ENCODE results near the gene DARS1. TPM values are rescaled to one million over a fixed set of nuclear protein-coding genes. Genes with fewer than 3 reads are reported as not detected.
A peak's percentile ranks its signal among the peaks of the same experiment; 100 is the strongest.

Gene DARS1
- total and polyA plus RNA-seq, 2 experiments from 2014 or later, result 115 to 148 TPM

DNA sequence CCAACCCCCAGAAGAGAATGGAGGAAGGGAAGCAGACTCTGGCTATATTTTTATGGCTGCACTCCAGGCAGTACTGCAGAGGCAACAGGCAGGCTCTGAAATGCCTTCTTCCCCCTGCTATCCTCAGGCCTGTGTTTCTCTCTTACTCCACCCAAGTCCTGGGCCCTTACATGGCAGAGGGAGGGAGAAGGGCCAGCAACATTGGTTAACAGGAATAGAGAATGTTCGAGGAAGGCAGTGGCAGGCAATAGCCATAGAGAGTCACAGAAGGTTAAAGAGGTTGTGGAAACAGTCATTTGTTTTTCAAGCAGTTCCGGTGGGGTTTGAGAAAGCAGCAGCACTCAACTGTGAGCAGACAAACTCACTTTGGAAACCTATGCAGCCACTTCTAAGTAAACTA, 15.1 kb upstream of the DARS1 start:
- peaks cover 5% of the 10 kb centered on the region for H3K27me3 Mint-ChIP-seq (ENCODE audit: insufficient read depth, low read depth, poor library complexity)
- TF ChIP-seq, protein P1, sequence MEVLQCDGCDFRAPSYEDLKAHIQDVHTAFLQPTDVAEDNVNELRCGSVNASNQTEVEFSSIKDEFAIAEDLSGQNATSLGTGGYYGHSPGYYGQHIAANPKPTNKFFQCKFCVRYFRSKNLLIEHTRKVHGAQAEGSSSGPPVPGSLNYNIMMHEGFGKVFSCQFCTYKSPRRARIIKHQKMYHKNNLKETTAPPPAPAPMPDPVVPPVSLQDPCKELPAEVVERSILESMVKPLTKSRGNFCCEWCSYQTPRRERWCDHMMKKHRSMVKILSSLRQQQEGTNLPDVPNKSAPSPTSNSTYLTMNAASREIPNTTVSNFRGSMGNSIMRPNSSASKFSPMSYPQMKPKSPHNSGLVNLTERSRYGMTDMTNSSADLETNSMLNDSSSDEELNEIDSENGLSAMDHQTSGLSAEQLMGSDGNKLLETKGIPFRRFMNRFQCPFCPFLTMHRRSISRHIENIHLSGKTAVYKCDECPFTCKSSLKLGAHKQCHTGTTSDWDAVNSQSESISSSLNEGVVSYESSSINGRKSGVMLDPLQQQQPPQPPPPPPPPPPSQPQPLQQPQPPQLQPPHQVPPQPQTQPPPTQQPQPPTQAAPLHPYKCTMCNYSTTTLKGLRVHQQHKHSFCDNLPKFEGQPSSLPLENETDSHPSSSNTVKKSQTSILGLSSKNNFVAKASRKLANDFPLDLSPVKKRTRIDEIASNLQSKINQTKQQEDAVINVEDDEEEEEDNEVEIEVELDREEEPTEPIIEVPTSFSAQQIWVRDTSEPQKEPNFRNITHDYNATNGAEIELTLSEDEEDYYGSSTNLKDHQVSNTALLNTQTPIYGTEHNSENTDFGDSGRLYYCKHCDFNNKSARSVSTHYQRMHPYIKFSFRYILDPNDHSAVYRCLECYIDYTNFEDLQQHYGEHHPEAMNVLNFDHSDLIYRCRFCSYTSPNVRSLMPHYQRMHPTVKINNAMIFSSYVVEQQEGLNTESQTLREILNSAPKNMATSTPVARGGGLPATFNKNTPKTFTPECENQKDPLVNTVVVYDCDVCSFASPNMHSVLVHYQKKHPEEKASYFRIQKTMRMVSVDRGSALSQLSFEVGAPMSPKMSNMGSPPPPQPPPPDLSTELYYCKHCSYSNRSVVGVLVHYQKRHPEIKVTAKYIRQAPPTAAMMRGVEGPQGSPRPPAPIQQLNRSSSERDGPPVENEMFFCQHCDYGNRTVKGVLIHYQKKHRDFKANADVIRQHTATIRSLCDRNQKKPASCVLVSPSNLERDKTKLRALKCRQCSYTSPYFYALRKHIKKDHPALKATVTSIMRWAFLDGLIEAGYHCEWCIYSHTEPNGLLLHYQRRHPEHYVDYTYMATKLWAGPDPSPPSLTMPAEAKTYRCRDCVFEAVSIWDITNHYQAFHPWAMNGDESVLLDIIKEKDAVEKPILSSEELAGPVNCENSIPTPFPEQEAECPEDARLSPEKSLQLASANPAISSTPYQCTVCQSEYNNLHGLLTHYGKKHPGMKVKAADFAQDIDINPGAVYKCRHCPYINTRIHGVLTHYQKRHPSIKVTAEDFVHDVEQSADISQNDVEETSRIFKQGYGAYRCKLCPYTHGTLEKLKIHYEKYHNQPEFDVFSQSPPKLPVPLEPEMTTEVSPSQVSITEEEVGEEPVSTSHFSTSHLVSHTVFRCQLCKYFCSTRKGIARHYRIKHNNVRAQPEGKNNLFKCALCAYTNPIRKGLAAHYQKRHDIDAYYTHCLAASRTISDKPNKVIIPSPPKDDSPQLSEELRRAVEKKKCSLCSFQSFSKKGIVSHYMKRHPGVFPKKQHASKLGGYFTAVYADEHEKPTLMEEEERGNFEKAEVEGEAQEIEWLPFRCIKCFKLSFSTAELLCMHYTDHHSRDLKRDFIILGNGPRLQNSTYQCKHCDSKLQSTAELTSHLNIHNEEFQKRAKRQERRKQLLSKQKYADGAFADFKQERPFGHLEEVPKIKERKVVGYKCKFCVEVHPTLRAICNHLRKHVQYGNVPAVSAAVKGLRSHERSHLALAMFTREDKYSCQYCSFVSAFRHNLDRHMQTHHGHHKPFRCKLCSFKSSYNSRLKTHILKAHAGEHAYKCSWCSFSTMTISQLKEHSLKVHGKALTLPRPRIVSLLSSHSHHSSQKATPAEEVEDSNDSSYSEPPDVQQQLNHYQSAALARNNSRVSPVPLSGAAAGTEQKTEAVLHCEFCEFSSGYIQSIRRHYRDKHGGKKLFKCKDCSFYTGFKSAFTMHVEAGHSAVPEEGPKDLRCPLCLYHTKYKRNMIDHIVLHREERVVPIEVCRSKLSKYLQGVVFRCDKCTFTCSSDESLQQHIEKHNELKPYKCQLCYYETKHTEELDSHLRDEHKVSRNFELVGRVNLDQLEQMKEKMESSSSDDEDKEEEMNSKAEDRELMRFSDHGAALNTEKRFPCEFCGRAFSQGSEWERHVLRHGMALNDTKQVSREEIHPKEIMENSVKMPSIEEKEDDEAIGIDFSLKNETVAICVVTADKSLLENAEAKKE (CRISPR knock-in tag; IDR thresholded peaks at IDR 0.05), result no peak
- TF ChIP-seq POLR2AphosphoS5 (IDR thresholded peaks at IDR 0.05; ENCODE audit: low read depth) (no peak), JUNB (IDR thresholded peaks at IDR 0.05; ENCODE audit: unreplicated experiment) (no peak), NANOG (IDR thresholded peaks at IDR 0.05; ENCODE audit: borderline replicate concordance) (no peak), ZNF114 (CRISPR knock-in tag; IDR thresholded peaks at IDR 0.05) (no peak), ZNF331 (CRISPR knock-in tag; IDR thresholded peaks at IDR 0.05; ENCODE audit: low read depth) (no peak), STAT1 (IDR thresholded peaks at IDR 0.05; ENCODE audit: unreplicated experiment) (no peak), EZH2phosphoT487 (IDR thresholded peaks at IDR 0.05; ENCODE audit: unreplicated experiment) (no peak), EZH2 (IDR thresholded peaks at IDR 0.05; ENCODE audit: low read depth, unreplicated experiment) (no peak), CREB1 (CRISPR knock-in tag; IDR thresholded peaks at IDR 0.05; ENCODE audit: low read depth) (no peak)
- TF ChIP-seq, protein P2, sequence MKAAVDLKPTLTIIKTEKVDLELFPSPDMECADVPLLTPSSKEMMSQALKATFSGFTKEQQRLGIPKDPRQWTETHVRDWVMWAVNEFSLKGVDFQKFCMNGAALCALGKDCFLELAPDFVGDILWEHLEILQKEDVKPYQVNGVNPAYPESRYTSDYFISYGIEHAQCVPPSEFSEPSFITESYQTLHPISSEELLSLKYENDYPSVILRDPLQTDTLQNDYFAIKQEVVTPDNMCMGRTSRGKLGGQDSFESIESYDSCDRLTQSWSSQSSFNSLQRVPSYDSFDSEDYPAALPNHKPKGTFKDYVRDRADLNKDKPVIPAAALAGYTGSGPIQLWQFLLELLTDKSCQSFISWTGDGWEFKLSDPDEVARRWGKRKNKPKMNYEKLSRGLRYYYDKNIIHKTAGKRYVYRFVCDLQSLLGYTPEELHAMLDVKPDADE (IDR thresholded peaks at IDR 0.05), result no peak
- TF ChIP-seq, protein P3, sequence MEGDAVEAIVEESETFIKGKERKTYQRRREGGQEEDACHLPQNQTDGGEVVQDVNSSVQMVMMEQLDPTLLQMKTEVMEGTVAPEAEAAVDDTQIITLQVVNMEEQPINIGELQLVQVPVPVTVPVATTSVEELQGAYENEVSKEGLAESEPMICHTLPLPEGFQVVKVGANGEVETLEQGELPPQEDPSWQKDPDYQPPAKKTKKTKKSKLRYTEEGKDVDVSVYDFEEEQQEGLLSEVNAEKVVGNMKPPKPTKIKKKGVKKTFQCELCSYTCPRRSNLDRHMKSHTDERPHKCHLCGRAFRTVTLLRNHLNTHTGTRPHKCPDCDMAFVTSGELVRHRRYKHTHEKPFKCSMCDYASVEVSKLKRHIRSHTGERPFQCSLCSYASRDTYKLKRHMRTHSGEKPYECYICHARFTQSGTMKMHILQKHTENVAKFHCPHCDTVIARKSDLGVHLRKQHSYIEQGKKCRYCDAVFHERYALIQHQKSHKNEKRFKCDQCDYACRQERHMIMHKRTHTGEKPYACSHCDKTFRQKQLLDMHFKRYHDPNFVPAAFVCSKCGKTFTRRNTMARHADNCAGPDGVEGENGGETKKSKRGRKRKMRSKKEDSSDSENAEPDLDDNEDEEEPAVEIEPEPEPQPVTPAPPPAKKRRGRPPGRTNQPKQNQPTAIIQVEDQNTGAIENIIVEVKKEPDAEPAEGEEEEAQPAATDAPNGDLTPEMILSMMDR (conservative IDR thresholded peaks at IDR 0.05; ENCODE audit: low read depth in 2 of 2), result no peak
- TF ChIP-seq, protein P4, sequence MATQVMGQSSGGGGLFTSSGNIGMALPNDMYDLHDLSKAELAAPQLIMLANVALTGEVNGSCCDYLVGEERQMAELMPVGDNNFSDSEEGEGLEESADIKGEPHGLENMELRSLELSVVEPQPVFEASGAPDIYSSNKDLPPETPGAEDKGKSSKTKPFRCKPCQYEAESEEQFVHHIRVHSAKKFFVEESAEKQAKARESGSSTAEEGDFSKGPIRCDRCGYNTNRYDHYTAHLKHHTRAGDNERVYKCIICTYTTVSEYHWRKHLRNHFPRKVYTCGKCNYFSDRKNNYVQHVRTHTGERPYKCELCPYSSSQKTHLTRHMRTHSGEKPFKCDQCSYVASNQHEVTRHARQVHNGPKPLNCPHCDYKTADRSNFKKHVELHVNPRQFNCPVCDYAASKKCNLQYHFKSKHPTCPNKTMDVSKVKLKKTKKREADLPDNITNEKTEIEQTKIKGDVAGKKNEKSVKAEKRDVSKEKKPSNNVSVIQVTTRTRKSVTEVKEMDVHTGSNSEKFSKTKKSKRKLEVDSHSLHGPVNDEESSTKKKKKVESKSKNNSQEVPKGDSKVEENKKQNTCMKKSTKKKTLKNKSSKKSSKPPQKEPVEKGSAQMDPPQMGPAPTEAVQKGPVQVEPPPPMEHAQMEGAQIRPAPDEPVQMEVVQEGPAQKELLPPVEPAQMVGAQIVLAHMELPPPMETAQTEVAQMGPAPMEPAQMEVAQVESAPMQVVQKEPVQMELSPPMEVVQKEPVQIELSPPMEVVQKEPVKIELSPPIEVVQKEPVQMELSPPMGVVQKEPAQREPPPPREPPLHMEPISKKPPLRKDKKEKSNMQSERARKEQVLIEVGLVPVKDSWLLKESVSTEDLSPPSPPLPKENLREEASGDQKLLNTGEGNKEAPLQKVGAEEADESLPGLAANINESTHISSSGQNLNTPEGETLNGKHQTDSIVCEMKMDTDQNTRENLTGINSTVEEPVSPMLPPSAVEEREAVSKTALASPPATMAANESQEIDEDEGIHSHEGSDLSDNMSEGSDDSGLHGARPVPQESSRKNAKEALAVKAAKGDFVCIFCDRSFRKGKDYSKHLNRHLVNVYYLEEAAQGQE (IDR thresholded peaks at IDR 0.05; ENCODE audit: unreplicated experiment), result no peak
- Histone ChIP-seq H2AFZ (peak overlapping the region; percentile 70), H3K9me2 (ENCODE audit: insufficient read depth) (no peaks in the 10 kb centered on the region; the same call in 1 of the 2 replicates), H3K79me2 (replicated peaks; ENCODE audit: insufficient read depth) (no peaks in the 10 kb centered on the region), H3K27ac (ENCODE audit: low read depth) (no peak overlapping the region), H3K36me3 (ENCODE audit: insufficient read depth) (no peaks in the 10 kb centered on the region), H3K4me2 (no peak overlapping the region), H3K4me1 (ENCODE audit: insufficient read depth) (0 out of 2 replicates have a peak, but pooled peaks cover 9% of the 10 kb centered on the region), H3K27me3 (ENCODE audit: insufficient read depth) (no peaks in the 10 kb centered on the region), H4K20me1 (replicated peaks; ENCODE audit: insufficient read depth) (no peaks in the 10 kb centered on the region), H3K4me3 (no peak overlapping the region), H3F3A (replicated peaks; ENCODE audit: low read depth) (no peaks in the 10 kb centered on the region)
- no peak; the same call in 1 of the 3 replicates for ATAC-seq
- H3K9me3 Mint-ChIP-seq, result peaks cover 9% of the 10 kb centered on the region
- DNase-seq (ENCODE audit: low spot score), result no peak
- no peak overlapping the region for H3K4me3 Mint-ChIP-seq
- H3K27ac Mint-ChIP-seq, result 0 out of 2 replicates have a peak overlapping the region, but pooled peaks have one; percentile 11
- peaks cover 9% of the 10 kb centered on the region for H3K4me1 Mint-ChIP-seq
- H3K36me3 Mint-ChIP-seq (ENCODE audit: low read depth), result peaks cover 9% of the 10 kb centered on the region; the same call in 2 of the 3 replicates

All from GM23338 (cell line).